ENCODE data around the gene WNT3. TPM values are rescaled to one million over a fixed set of nuclear protein-coding genes. Genes with fewer than 3 reads are reported as not detected.

The WNT3 gene
- total and polyA plus RNA-seq, 2 experiments from 2014 or later = 2.7 to 3.4 TPM

DNA sequence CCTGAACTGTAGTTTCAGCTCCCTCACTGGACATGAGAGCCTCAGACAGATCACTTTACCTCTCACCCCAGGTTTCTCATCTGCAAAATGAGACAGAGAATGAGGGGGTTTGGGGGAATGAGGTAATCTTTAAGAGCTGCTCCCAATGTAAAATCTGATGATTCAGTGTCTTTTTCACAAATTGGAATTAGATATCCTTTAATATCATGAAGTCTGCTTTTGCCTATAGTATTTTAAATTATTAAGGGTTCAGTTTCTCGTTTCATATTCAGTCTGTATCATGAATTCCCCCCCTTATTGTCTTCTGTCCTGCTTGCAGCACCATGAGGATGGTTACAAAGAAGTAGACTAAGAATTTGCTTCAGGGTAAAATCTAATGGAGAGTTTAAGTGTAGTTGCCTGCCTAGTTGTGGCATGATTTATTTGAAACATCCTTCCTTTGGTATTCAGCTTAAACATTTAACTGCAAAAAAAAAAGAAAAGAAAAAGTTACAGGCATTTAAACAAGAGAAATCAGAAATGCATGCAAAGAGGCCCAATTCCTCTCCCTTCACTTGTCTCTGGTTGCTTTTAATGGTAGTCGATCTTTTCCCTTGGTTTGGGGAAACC lies 77.3 kb downstream of the WNT3 start:
- ATAC-seq (no peak), DNase-seq (ENCODE audit: low spot score) (no peak)
- H3F3A ChIP-seq (replicated peaks; ENCODE audit: low read depth) = no peaks in the 10 kb centered on the region
- no peak overlapping the region for H3K4me3 ChIP-seq
- TF ChIP-seq ETS1 (IDR thresholded peaks at IDR 0.05) (no peak), STAT1 (IDR thresholded peaks at IDR 0.05; ENCODE audit: unreplicated experiment) (no peak), JUNB (IDR thresholded peaks at IDR 0.05; ENCODE audit: unreplicated experiment) (no peak)
- H3K27me3 Mint-ChIP-seq (ENCODE audit: insufficient read depth, low read depth, poor library complexity) = peaks cover 3% of the 10 kb centered on the region
- no peak overlapping the region for H2AFZ ChIP-seq
- H3K4me2 ChIP-seq = no peak overlapping the region
- H3K27me3 ChIP-seq (ENCODE audit: insufficient read depth) = no peaks in the 10 kb centered on the region
- no peaks in the 10 kb centered on the region for H4K20me1 ChIP-seq (replicated peaks; ENCODE audit: insufficient read depth)
- no peaks in the 10 kb centered on the region for H3K9me2 ChIP-seq (ENCODE audit: insufficient read depth)
- no peaks in the 10 kb centered on the region for H3K4me1 ChIP-seq (ENCODE audit: insufficient read depth)
- H3K27ac Mint-ChIP-seq = no peak overlapping the region
- H3K27ac ChIP-seq (ENCODE audit: low read depth) = no peak overlapping the region
- H3K9me3 Mint-ChIP-seq = no peaks in the 10 kb centered on the region; the same call in 2 of the 3 replicates
- H3K36me3 ChIP-seq (ENCODE audit: insufficient read depth) = no peaks in the 10 kb centered on the region
- H3K36me3 Mint-ChIP-seq (ENCODE audit: low read depth) = no peaks in the 10 kb centered on the region
- no peaks in the 10 kb centered on the region for H3K79me2 ChIP-seq (replicated peaks; ENCODE audit: insufficient read depth)
- H3K4me3 Mint-ChIP-seq = no peak overlapping the region
- peaks cover 16% of the 10 kb centered on the region for H3K4me1 Mint-ChIP-seq

DNA sequence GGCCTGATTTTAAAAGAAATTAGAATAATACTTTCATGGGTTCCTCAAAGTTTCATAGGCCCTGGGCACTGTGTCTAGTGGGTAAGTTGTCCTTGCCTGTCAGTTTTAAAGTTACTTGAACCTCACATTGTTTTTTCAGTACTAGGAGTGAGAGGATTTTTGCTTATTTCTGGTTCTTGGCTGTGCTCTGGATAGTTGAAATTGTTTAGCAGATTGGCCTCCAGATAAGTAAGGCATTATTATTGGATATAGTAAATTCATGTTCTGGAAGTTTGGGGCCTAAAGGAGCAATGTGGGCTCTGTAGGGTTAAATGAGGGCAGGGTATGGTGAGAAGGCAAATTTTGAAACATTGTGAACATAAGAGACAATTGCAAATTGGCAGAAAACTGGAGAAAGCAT lies 78.5 kb downstream of the WNT3 start:
- ATAC-seq (no peak), DNase-seq (ENCODE audit: low spot score) (no peak)
- H3K9me3 Mint-ChIP-seq = no peaks in the 10 kb centered on the region; the same call in 2 of the 3 replicates
- no peaks in the 10 kb centered on the region for H3K36me3 ChIP-seq (ENCODE audit: insufficient read depth)
- no peak overlapping the region for H3K4me3 Mint-ChIP-seq
- peaks cover 17% of the 10 kb centered on the region for H3K4me1 Mint-ChIP-seq
- H3K27ac ChIP-seq (ENCODE audit: low read depth) = no peak overlapping the region
- peaks cover 3% of the 10 kb centered on the region for H3K27me3 Mint-ChIP-seq (ENCODE audit: insufficient read depth, low read depth, poor library complexity)
- no peak overlapping the region for H3K27ac Mint-ChIP-seq
- H2AFZ ChIP-seq = no peak overlapping the region
- H3K4me2 ChIP-seq = no peak overlapping the region
- no peaks in the 10 kb centered on the region for H3K9me2 ChIP-seq (ENCODE audit: insufficient read depth)
- H3K79me2 ChIP-seq (replicated peaks; ENCODE audit: insufficient read depth) = no peaks in the 10 kb centered on the region
- no peaks in the 10 kb centered on the region for H4K20me1 ChIP-seq (replicated peaks; ENCODE audit: insufficient read depth)
- no peak overlapping the region for H3K4me3 ChIP-seq
- no peaks in the 10 kb centered on the region for H3K36me3 Mint-ChIP-seq (ENCODE audit: low read depth)
- H3K27me3 ChIP-seq (ENCODE audit: insufficient read depth) = no peaks in the 10 kb centered on the region
- TF ChIP-seq JUNB (IDR thresholded peaks at IDR 0.05; ENCODE audit: unreplicated experiment) (no peak), CREB1 (CRISPR knock-in tag; IDR thresholded peaks at IDR 0.05; ENCODE audit: low read depth) (no peak), NANOG (IDR thresholded peaks at IDR 0.05; ENCODE audit: borderline replicate concordance) (no peak), ETS1 (IDR thresholded peaks at IDR 0.05) (no peak), EZH2 (IDR thresholded peaks at IDR 0.05; ENCODE audit: low read depth, unreplicated experiment) (no peak), POLR2AphosphoS5 (IDR thresholded peaks at IDR 0.05; ENCODE audit: low read depth) (no peak), ZNF114 (CRISPR knock-in tag; IDR thresholded peaks at IDR 0.05) (no peak), REST (IDR thresholded peaks at IDR 0.05; ENCODE audit: unreplicated experiment) (no peak), EZH2phosphoT487 (IDR thresholded peaks at IDR 0.05; ENCODE audit: unreplicated experiment) (no peak)
- no peaks in the 10 kb centered on the region for H3K4me1 ChIP-seq (ENCODE audit: insufficient read depth)
- H3F3A ChIP-seq (replicated peaks; ENCODE audit: low read depth) = no peaks in the 10 kb centered on the region
